ENCODE data around the gene TMEM60.
A peak's percentile ranks its signal among the peaks of the same experiment; 100 is the strongest.

The TMEM60 gene

DNA sequence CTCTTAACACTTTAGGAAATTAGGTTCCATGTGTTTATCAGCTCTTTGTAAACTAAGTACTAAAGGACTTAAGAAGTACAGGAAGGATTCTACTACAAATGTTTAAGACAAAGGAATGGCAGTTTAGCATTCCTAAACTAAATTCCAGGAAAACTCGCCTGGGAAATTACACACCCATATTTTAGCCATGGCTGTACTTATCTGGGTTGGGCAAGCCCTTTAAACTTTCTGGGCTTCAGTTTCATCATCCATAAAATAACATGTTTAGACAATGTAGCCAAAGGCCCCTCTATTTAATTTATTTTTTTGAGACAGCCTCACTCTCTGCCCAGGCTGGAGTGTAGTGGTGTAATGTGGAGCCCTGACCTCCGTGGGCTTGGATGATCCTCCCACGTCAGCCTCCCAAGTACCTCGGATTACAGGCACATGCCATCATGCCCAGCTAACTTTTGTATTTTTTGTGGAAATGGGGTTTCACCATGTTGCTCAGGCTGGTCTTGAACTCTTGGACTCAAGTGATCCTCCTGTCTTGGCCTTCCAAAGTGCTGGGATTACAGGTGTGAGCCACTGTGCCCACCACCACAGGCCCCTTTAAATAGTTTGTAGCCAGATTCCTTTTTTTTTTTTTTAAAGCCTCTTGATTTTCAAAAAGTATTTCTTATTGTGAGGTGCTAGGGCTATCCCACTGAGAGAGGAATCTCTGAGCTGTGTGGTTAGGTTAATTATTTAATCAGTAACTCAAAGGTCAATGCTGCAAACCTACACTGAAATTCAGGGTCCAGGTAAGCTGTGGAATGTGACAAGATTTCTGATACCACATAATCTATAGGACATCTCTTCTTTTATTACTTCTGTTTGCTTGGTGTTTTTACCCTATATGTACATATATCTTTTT is 32.1 kb downstream of the TMEM60 start:
- peak; percentile 18 for DNase-seq (ENCODE audit: low read depth)
- H3K4me3 ChIP-seq (ENCODE audit: low read depth, low read length) = no peak overlapping the region
- no peak for TF ChIP-seq CTCF (conservative IDR thresholded peaks at IDR 0.05; ENCODE audit: low read depth, low read length)

GRCh38 chr7:77765481-77765880 is 32.8 kb downstream of the TMEM60 start:
- TF ChIP-seq CTCF (conservative IDR thresholded peaks at IDR 0.05; ENCODE audit: low read depth, low read length) = no peak
- no peak overlapping the region for H3K4me3 ChIP-seq (ENCODE audit: low read depth, low read length)
- no peak for DNase-seq (ENCODE audit: low read depth)

DNA sequence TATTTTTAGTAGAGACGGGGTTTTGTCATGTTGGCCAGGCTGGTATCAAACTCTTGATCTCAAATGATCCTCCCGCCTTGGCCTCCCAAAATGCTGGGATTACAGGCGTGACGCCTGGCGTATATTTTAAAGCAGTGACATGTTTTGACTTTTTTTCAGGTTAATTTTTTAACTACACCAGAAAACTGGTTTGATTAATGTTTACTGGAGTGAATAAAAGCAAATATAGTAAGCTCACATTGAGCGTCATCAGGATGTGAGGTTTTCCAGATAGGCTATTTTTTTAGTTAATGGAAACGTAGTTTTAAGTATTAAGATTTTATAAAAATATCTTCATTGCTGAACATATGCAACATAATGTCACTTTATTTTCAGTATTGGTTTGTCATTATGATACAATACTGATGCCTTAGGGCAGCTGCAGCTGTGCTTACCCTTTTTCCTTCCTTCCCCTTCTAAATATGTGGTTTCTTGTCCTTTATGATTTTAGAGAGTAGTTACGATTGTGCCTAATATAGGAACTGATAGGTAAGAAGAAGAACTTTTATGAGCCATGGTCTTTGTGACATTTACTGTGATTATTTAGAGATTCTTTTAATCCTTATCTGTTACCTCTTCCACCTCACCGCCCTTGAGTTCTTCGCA is 37.3 kb downstream of the TMEM60 start:
- no peak overlapping the region for H3K4me3 ChIP-seq (ENCODE audit: low read depth, low read length)
- DNase-seq (ENCODE audit: low read depth) = no peak
- TF ChIP-seq CTCF (conservative IDR thresholded peaks at IDR 0.05; ENCODE audit: low read depth, low read length) = no peak

DNA sequence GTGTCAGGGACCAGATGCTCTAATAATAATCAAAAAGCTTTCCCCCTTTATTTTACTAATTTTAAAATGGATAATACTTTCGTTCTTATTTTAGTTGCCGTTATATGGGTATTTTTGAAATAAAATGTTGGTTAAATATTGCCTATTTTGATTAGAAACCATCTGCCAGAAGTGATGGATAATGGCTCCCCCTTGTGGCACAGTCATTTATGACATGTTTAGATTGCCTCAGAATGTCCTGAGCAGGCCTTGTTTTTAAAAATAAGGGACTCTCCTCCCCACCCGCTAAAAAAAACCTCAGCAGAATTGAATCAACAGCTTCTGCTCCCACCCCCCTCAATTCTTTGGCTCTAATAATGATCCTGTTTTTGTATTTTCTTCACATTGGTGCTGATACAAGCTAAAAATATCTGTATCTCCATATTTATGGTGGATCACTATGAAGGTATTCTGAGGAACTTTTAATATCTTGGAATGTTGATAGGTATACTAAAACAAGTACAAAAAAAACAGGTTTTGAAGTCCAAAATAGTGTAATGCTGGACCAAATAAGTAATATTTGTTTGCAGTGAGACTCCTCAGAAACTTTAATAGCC is 38.8 kb downstream of the TMEM60 start:
- DNase-seq (ENCODE audit: low read depth) = peak; percentile 87
- H3K4me3 ChIP-seq (ENCODE audit: low read depth, low read length) = peak overlapping the region; percentile 12
- peak; percentile 75 for TF ChIP-seq CTCF (conservative IDR thresholded peaks at IDR 0.05; ENCODE audit: low read depth, low read length)

GRCh38 chr7:77757589-77757988 is 40.6 kb downstream of the TMEM60 start:
- no peak for DNase-seq (ENCODE audit: low read depth)
- TF ChIP-seq CTCF (conservative IDR thresholded peaks at IDR 0.05; ENCODE audit: low read depth, low read length) = no peak
- H3K4me3 ChIP-seq (ENCODE audit: low read depth, low read length) = no peak overlapping the region

GRCh38 chr7:77753173-77753572 is 45.1 kb downstream of the TMEM60 start:
- TF ChIP-seq CTCF (conservative IDR thresholded peaks at IDR 0.05; ENCODE audit: low read depth, low read length) = no peak
- no peak overlapping the region for H3K4me3 ChIP-seq (ENCODE audit: low read depth, low read length)
- DNase-seq (ENCODE audit: low read depth) = no peak
